ENCODE results near the gene NKX1-2. TPM values are rescaled to one million over a fixed set of nuclear protein-coding genes. Genes with fewer than 3 reads are reported as not detected.

NKX1-2 gene
- not detected for total RNA-seq
- long read RNA-seq: 0 reads

- Histone ChIP-seq H3K27me3 (ENCODE audit: low read depth) (peaks cover 100% of the 10 kb centered on the region), H3K4me1 (peaks cover 32% of the 10 kb centered on the region), H3K36me3 (no peaks in the 10 kb centered on the region), H3K9me3 (replicated peaks) (no peaks in the 10 kb centered on the region), H3K27ac (replicated peaks) (no peak within 1 kb of the TSS), H3K4me3 (peak within 1 kb of the TSS; percentile 54)
- intact Hi-C loops (cut with micrococcal nuclease): no loop called here
- no peak for TF ChIP-seq CTCF (IDR thresholded peaks at IDR 0.05; ENCODE audit: borderline replicate concordance)
- no peak for DNase-seq
These were observed at the start of gene NKX1-2 for GRCh38 chr10:124450012-124450782. TSS of gene NKX1-2 (minus strand) at chr10:124450035. CDS start at chr10:124449943, 92 bp downstream.

- peaks cover 8% of the 10 kb centered on the region for H3K9me3 ChIP-seq (replicated peaks)
- DNase-seq: no peak
- intact Hi-C loops (cut with micrococcal nuclease): no loop called here
These were observed 48.2 kb upstream of the NKX1-2 start for GRCh38 chr10:124498056-124498455.

GRCh38 chr10:124497196-124497881, 47.5 kb upstream of the NKX1-2 start:
- intact Hi-C loops (cut with micrococcal nuclease): no loop called here
- no peaks in the 10 kb centered on the region for H3K27me3 ChIP-seq (ENCODE audit: low read depth)
- H3K36me3 ChIP-seq: peaks cover 5% of the 10 kb centered on the region
- no peak for TF ChIP-seq CTCF (IDR thresholded peaks at IDR 0.05; ENCODE audit: borderline replicate concordance)
- no peaks in the 10 kb centered on the region for H3K4me1 ChIP-seq
- H3K9me3 ChIP-seq (replicated peaks): peaks cover 8% of the 10 kb centered on the region
- no peak overlapping the region for H3K4me3 ChIP-seq
- no peak overlapping the region for H3K27ac ChIP-seq (replicated peaks)
- peak; percentile 66 for DNase-seq

More at GRCh38 chr10:124498056-124498455, 48.2 kb upstream of the NKX1-2 start:
- Histone ChIP-seq H3K27ac (replicated peaks) (no peak overlapping the region), H3K4me1 (no peaks in the 10 kb centered on the region), H3K4me3 (no peak overlapping the region), H3K27me3 (ENCODE audit: low read depth) (no peaks in the 10 kb centered on the region), H3K36me3 (peaks cover 5% of the 10 kb centered on the region)
- TF ChIP-seq CTCF (IDR thresholded peaks at IDR 0.05; ENCODE audit: borderline replicate concordance): no peak

- peaks cover 5% of the 10 kb centered on the region for H3K36me3 ChIP-seq
- no peak for TF ChIP-seq CTCF (IDR thresholded peaks at IDR 0.05; ENCODE audit: borderline replicate concordance)
- intact Hi-C loops (cut with micrococcal nuclease): no loop called here
- peaks cover 8% of the 10 kb centered on the region for H3K9me3 ChIP-seq (replicated peaks)
- no peak overlapping the region for H3K4me3 ChIP-seq
- no peak overlapping the region for H3K27ac ChIP-seq (replicated peaks)
- H3K27me3 ChIP-seq (ENCODE audit: low read depth): no peaks in the 10 kb centered on the region
- no peak for DNase-seq
- no peaks in the 10 kb centered on the region for H3K4me1 ChIP-seq
These were observed 46.8 kb upstream of the NKX1-2 start for GRCh38 chr10:124496620-124497019.

GRCh38 chr10:124496150-124496549, 46.3 kb upstream of the NKX1-2 start:
- Histone ChIP-seq H3K4me1 (no peaks in the 10 kb centered on the region), H3K27ac (replicated peaks) (no peak overlapping the region), H3K9me3 (replicated peaks) (peaks cover 8% of the 10 kb centered on the region), H3K4me3 (no peak overlapping the region), H3K27me3 (ENCODE audit: low read depth) (no peaks in the 10 kb centered on the region), H3K36me3 (peaks cover 5% of the 10 kb centered on the region)
- no peak for TF ChIP-seq CTCF (IDR thresholded peaks at IDR 0.05; ENCODE audit: borderline replicate concordance)
- intact Hi-C loops (cut with micrococcal nuclease): no loop called here
- DNase-seq: no peak
